Heart left ventricle (tissue), 13 donors: Measurements from ENCODE around the gene BNC2.

ENCODE experiments used
- POLR2A ChIP-seq, 2 donors: fragments of 450-650 bp; IDR thresholded peaks; one replicate each; pipeline ENCODE4 v1.6.1; 2017; ENCODE audit warnings: antibody characterized with exemption in 2 of 2, mild to moderate bottlenecking in 2 of 2, moderate library complexity in 2 of 2
- TF ChIP-seq, protein P1 (sequence below), 12 donors: fragments of 200-600 bp; sonication (generic) in 4 of 12; IDR thresholded peaks; one replicate each; pipeline versions ENCODE4 v1.5.0 to v1.8.0; 2018 to 2022; ENCODE audit warnings: antibody characterized with exemption in 12 of 12, mild to moderate bottlenecking in 5 of 12
- donor health status: ischemic (EF 13 %, LVEDD 7.1; RV severe dilation, severe dysfunction).
- donor health status: DM: no; HTN: yes; CAD: no.
- donor health status: DM: no; HTN: no; CAD: no.
- donor health status: ischemic (EF 25% LVEDD 6.9; RV normal size, moderate dysfunction).
- donor health status: ischemic (EF 25% LVEDD 5.7; RV mildly dilated, moderate dysfunction).
- donor health status: ischemic (EF 35%, LVEDD 5.7; RV mildly dilated, moderate dysfunction).
- donor health status: nonischemic (EF 11% LVEDD 7.7; RV severe dilation, severe dysfunction).
- donor health status: DM: yes; HTN: yes; CAD: no.
- donor health status: PGD.
- donor health status: ischemic (EF 29% LVEDD 5.4; RV normal size, mild dysfunction).
- donor health status: nonischemic (EF 23%, LVEDD 6.1; RV moderate dilation, normal function).

DNA sequence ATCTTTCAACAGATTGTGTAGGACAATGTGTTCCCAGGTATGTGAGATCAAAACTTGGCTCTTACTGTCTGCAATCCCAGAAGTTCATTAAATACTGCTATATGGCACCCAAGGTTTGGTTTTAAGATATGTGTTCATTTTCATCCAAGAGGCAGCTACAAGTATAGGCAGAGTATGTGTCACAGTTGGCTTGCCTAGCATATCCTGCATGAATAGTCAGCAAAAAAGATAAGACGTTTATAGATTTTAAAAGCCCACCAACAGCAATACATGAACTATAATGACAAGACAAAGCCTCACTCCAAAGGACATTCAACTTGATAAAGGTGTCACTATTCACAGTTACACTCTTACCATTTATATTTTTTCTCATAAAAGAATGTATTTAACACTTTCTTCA lies 99.1 kb downstream of the BNC2 start:
- TF ChIP-seq, protein P1, sequence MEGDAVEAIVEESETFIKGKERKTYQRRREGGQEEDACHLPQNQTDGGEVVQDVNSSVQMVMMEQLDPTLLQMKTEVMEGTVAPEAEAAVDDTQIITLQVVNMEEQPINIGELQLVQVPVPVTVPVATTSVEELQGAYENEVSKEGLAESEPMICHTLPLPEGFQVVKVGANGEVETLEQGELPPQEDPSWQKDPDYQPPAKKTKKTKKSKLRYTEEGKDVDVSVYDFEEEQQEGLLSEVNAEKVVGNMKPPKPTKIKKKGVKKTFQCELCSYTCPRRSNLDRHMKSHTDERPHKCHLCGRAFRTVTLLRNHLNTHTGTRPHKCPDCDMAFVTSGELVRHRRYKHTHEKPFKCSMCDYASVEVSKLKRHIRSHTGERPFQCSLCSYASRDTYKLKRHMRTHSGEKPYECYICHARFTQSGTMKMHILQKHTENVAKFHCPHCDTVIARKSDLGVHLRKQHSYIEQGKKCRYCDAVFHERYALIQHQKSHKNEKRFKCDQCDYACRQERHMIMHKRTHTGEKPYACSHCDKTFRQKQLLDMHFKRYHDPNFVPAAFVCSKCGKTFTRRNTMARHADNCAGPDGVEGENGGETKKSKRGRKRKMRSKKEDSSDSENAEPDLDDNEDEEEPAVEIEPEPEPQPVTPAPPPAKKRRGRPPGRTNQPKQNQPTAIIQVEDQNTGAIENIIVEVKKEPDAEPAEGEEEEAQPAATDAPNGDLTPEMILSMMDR (IDR thresholded peaks at IDR 0.05) = no peak
- no peak for TF ChIP-seq POLR2A (IDR thresholded peaks at IDR 0.05)
